Prostate gland (tissue), 2 donors: Measurements from ENCODE around the gene MEGF8.

Experiments
- POLR2AphosphoS5 ChIP-seq: sonication (generic); formaldehyde crosslinking; IDR thresholded peaks from one replicate; pipeline ENCODE4 v1.6.1; 2017; ENCODE audit warnings: antibody characterized with exemption
- TF ChIP-seq, protein P1 (sequence below), 4 experiments: fragments of 200-600 bp in 2 of 4; fragments of 450-650 bp in 2 of 4; sonication (generic) in 2 of 4; IDR thresholded peaks; 1 replicate in 3 of 4; 2 replicates in 1 of 4; pipeline ENCODE4 v1.5.1; 2016 to 2019; ENCODE audit warnings: antibody characterized with exemption in 4 of 4, mild to moderate bottlenecking in 2 of 4, moderate library complexity in 2 of 4

DNA sequence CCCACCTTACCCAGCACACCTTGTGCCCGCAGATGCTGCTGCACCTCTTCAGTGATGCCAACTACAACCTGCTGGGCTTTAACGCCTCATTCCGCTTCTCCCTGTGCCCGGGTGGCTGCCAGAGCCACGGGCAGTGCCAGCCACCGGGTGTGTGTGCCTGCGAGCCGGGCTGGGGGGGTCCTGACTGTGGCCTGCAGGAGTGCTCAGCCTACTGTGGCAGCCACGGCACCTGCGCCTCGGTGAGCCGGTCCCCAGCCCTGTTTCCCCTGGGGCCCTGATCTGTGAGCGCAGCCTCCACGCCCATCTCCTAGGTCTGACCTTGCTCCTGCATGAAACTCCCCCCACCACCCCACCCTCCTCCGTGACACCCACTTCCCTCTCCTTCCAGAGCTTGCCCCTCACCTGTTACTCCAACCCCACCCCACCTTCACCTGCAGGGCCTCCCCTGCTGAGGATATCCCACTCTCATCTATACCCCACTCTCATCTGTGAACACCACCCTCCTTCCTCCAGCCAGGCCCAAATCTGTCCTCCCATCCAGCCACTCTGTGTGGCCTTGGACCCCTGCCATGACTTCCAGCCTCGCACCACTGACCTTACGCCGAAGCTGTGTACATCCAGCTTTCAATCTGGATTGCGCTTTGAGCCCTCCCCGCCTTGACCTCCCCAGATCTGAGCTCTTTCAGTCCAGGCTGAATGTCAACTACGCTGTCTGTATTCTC lies 8.7 kb downstream of the MEGF8 start:
- no peak for TF ChIP-seq POLR2AphosphoS5
- TF ChIP-seq, protein P1, sequence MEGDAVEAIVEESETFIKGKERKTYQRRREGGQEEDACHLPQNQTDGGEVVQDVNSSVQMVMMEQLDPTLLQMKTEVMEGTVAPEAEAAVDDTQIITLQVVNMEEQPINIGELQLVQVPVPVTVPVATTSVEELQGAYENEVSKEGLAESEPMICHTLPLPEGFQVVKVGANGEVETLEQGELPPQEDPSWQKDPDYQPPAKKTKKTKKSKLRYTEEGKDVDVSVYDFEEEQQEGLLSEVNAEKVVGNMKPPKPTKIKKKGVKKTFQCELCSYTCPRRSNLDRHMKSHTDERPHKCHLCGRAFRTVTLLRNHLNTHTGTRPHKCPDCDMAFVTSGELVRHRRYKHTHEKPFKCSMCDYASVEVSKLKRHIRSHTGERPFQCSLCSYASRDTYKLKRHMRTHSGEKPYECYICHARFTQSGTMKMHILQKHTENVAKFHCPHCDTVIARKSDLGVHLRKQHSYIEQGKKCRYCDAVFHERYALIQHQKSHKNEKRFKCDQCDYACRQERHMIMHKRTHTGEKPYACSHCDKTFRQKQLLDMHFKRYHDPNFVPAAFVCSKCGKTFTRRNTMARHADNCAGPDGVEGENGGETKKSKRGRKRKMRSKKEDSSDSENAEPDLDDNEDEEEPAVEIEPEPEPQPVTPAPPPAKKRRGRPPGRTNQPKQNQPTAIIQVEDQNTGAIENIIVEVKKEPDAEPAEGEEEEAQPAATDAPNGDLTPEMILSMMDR (IDR thresholded peaks at IDR 0.05): no peak
